ENCODE results near the gene COP1. TPM values are rescaled to one million over a fixed set of nuclear protein-coding genes. Genes with fewer than 3 reads are reported as not detected.

Gene COP1
- total and polyA plus RNA-seq, 10 of the 15 experiments (the other 5 are each of a cell fraction or from before 2014, with no cell fraction given), result 17.7 to 49.9 (median 38.7) TPM

DNA sequence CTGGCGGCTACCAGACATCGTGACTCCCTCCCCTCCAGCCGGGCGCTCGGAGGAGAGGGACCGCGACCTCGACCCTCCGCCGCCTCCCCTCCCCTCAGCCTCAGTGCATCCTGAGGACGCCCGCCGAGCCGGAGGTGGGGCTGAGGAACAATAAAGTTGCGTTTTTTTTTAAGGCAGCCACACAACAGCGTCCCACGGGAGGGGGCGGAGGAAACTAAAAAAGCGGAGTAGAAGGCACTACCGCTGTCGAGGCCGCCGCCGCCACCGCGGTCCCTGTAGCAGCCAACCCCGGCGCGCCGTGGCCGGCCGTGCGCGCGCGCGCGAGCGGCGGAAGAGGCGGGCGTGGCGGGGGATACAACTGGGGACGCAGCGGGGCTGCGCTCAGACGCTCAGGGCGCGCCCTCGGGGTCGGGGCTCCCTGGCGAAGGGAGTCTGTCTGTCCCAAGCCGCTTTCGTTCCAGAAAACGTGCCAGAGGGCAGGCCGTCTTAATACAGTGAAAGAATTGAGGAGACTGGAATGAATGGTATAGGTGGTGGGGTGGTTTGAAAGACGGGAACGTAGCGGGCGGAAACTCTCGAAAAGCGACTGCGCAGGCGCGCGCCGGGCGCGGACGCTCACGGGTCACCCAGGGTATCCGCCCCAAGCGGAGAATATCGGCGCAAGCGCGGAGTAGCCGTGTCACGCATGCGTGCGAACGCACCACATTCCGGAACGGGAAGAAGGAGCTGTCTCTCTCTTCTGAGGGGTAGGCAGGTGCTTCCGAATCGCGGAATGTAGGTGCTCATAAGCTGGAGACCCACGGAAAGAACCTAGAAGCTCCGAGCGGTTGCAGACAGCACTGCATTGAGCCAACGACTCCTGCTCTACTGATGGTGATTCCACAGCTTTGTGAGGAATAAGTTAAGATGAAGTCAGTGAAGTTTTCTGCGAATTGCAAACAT is at the start of gene COP1 (continued):
- TF ChIP-seq, protein P1, sequence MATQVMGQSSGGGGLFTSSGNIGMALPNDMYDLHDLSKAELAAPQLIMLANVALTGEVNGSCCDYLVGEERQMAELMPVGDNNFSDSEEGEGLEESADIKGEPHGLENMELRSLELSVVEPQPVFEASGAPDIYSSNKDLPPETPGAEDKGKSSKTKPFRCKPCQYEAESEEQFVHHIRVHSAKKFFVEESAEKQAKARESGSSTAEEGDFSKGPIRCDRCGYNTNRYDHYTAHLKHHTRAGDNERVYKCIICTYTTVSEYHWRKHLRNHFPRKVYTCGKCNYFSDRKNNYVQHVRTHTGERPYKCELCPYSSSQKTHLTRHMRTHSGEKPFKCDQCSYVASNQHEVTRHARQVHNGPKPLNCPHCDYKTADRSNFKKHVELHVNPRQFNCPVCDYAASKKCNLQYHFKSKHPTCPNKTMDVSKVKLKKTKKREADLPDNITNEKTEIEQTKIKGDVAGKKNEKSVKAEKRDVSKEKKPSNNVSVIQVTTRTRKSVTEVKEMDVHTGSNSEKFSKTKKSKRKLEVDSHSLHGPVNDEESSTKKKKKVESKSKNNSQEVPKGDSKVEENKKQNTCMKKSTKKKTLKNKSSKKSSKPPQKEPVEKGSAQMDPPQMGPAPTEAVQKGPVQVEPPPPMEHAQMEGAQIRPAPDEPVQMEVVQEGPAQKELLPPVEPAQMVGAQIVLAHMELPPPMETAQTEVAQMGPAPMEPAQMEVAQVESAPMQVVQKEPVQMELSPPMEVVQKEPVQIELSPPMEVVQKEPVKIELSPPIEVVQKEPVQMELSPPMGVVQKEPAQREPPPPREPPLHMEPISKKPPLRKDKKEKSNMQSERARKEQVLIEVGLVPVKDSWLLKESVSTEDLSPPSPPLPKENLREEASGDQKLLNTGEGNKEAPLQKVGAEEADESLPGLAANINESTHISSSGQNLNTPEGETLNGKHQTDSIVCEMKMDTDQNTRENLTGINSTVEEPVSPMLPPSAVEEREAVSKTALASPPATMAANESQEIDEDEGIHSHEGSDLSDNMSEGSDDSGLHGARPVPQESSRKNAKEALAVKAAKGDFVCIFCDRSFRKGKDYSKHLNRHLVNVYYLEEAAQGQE (IDR thresholded peaks at IDR 0.05; ENCODE audit: low read depth, low read length), result no peak
- TF ChIP-seq KAT2A (conservative IDR thresholded peaks at IDR 0.05; ENCODE audit: control insufficient read depth, low read depth, low read length) (no peak), SPI1 (IDR thresholded peaks at IDR 0.05; ENCODE audit: borderline replicate concordance, insufficient read depth, low read depth, low read length) (peak; percentile 8; the same call in 1 of the 2 replicates), ASH2L (IDR thresholded peaks at IDR 0.05; ENCODE audit: borderline replicate concordance, low read depth) (no peak), CBX3 (IDR thresholded peaks at IDR 0.05; ENCODE audit: borderline replicate concordance, low read depth) (no peak), EGR1 (IDR thresholded peaks at IDR 0.05; ENCODE audit: borderline replicate concordance in 1 of 2, low read depth in 2 of 2, low read length in 2 of 2) (peak; percentile 68 to 71), CBX5 (IDR thresholded peaks at IDR 0.05; ENCODE audit: low read depth) (0 out of 2 replicates have a peak, but pooled peaks have one; percentile 18), SRF (IDR thresholded peaks at IDR 0.05; ENCODE audit: low read depth in 2 of 2, low read length in 2 of 2) (peak in 1 of 2 experiments; percentile 53; a peak in 1 of 4 replicates), MYC (IDR thresholded peaks at IDR 0.05; ENCODE audit: insufficient read depth, insufficient read length, insufficient replicate concordance, low read length, severe bottlenecking) (no peak), KDM1A (IDR thresholded peaks at IDR 0.05; ENCODE audit: borderline replicate concordance) (no peak), ZNF274 (IDR thresholded peaks at IDR 0.05; ENCODE audit: insufficient read depth, insufficient read length) (no peak), DPF2 (IDR thresholded peaks at IDR 0.05) (peak; percentile 19; the same call in 1 of the 2 replicates), POLR2AphosphoS2 (IDR thresholded peaks at IDR 0.05; ENCODE audit: low read depth, low read length) (peak; percentile 92; the same call in 1 of the 2 replicates), WRNIP1 (IDR thresholded peaks at IDR 0.05; ENCODE audit: borderline replicate concordance, low read depth, low read length) (0 out of 2 replicates have a peak, but pooled peaks have one; percentile 47), YBX1 (IDR thresholded peaks at IDR 0.05) (no peak), NFYA (IDR thresholded peaks at IDR 0.05; ENCODE audit: borderline replicate concordance, low read depth, low read length) (no peak), STAT1 (conservative IDR thresholded peaks at IDR 0.05) (peak; percentile 45; the same call in 1 of the 2 replicates), ZNF622 (IDR thresholded peaks at IDR 0.05) (no peak)
- TF ChIP-seq, protein P2, sequence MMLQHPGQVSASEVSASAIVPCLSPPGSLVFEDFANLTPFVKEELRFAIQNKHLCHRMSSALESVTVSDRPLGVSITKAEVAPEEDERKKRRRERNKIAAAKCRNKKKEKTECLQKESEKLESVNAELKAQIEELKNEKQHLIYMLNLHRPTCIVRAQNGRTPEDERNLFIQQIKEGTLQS (IDR thresholded peaks at IDR 0.05; ENCODE audit: borderline replicate concordance, extremely low read depth, low read depth, low read length), result 0 out of 2 replicates have a peak, but pooled peaks have one; percentile 25
- TF ChIP-seq, protein P3, sequence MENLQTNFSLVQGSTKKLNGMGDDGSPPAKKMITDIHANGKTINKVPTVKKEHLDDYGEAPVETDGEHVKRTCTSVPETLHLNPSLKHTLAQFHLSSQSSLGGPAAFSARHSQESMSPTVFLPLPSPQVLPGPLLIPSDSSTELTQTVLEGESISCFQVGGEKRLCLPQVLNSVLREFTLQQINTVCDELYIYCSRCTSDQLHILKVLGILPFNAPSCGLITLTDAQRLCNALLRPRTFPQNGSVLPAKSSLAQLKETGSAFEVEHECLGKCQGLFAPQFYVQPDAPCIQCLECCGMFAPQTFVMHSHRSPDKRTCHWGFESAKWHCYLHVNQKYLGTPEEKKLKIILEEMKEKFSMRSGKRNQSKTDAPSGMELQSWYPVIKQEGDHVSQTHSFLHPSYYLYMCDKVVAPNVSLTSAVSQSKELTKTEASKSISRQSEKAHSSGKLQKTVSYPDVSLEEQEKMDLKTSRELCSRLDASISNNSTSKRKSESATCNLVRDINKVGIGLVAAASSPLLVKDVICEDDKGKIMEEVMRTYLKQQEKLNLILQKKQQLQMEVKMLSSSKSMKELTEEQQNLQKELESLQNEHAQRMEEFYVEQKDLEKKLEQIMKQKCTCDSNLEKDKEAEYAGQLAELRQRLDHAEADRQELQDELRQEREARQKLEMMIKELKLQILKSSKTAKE (IDR thresholded peaks at IDR 0.05; ENCODE audit: low read depth, poor library complexity, severe bottlenecking), result peak; percentile 10
- TF ChIP-seq, protein P4, sequence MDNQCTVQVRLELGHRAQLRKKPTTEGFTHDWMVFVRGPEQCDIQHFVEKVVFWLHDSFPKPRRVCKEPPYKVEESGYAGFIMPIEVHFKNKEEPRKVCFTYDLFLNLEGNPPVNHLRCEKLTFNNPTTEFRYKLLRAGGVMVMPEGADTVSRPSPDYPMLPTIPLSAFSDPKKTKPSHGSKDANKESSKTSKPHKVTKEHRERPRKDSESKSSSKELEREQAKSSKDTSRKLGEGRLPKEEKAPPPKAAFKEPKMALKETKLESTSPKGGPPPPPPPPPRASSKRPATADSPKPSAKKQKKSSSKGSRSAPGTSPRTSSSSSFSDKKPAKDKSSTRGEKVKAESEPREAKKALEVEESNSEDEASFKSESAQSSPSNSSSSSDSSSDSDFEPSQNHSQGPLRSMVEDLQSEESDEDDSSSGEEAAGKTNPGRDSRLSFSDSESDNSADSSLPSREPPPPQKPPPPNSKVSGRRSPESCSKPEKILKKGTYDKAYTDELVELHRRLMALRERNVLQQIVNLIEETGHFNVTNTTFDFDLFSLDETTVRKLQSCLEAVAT (IDR thresholded peaks at IDR 0.05), result peak; percentile 35; the same call in 1 of the 2 replicates
